Erythroblast (primary cell): Measurements from ENCODE around the gene CWC27.

Experiments
- GATA1 ChIP-seq: IDR thresholded peaks from 2 replicates; pipeline ENCODE4 v1.6.1; 2011; ENCODE audit warnings: low read depth, mild to moderate bottlenecking, control low read depth, low read length, moderate library complexity
- POLR2A ChIP-seq: IDR thresholded peaks from 2 replicates; pipeline ENCODE4 v1.6.1; 2011; ENCODE audit warnings: mild to moderate bottlenecking, low read length

DNA sequence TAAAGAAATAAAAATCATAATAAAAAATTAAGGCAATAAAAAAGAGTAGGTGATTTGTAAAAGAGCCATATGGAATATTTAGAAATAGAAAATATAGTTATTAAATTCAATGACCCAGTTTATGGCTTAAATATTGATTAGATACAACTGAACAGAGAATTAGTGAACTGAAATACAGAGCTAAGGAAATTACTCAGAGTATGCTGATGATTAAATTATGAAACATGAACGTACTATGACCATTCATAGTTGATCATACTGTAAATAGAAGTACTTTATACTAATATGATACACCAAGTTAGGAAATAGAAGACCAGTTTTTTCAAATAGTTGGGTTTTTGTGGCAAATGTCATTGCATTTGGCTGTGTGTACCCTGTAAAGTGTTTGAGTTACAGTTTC, 194.5 kb downstream of the CWC27 start:
- TF ChIP-seq POLR2A (no peak), GATA1 (no peak)
